HepG2 (cell line): ENCODE results near the gene OPRL1. TPM values are rescaled to one million over a fixed set of nuclear protein-coding genes. Genes with fewer than 3 reads are reported as not detected.

ENCODE experiments used
- ATAC-seq: fragments of 200-7000 bp; cut with Tn5 transposase; 3 replicates; pipeline ENCODE4 v1.9.1; 2020; ENCODE audit warnings: mild to moderate bottlenecking, moderate library complexity
- BruUV-seq: library from RNA; stranded (reverse); fragments of 400-500 nt; replicated peaks from 2 replicates; lab custom pipeline; 2021; lab: Mats Ljungman, UMichigan
- CTCF ChIA-PET: fragments of 300-600 bp; formaldehyde crosslinking; extraction: SDS; loops from one replicate; lab custom pipeline; 2021; ENCODE audit warnings: low total read pairs, inconsistent platforms, low intra/inter-chr PET ratio; lab: Yijun Ruan, JAX
- POLR2A ChIA-PET: fragments of 350-600 bp; sonication (Branson Sonifier 250); formaldehyde crosslinking; loops from one replicate; lab custom pipeline; 2020; ENCODE audit warnings: antibody characterized with exemption, inconsistent platforms; lab: Yijun Ruan, JAX
- DNase-seq: peaks from one replicate; pipeline ENCODE4 v3.0.0-alpha.2; 2015; ENCODE audit warnings: low spot score
- FAIRE-seq: peaks from 3 replicates; lab custom pipeline; 2011; peaks lifted over from hg19 to GRCh38; lab: Jason Lieb, UNC
- H2AFZ ChIP-seq: one replicate; pipeline ENCODE4 v1.6.1; 2011; ENCODE audit warnings: low read length, inconsistent platforms
- H3K27ac ChIP-seq: fragments of 300-600 bp; 3 replicates; pipeline ENCODE4 v1.8.0; 2011; ENCODE audit warnings: mixed run types, mild to moderate bottlenecking, mixed read lengths, low read length, inconsistent platforms; ENCODE audit not compliant: insufficient read depth; ENCODE audit errors: extremely low read length
- H3K27me3 ChIP-seq, 2 experiments: fragments of 200-600 bp in 1 of 2; 2 replicates in 1 of 2; 3 replicates in 1 of 2; pipeline versions ENCODE4 v1.6.0 to v1.8.0; 2011; ENCODE audit warnings: low read length in 2 of 2, mild to moderate bottlenecking in 2 of 2, moderate library complexity in 2 of 2, inconsistent platforms in 1 of 2; ENCODE audit not compliant: insufficient read depth in 2 of 2, control insufficient read depth in 1 of 2
- H3K36me3 ChIP-seq, 2 experiments: fragments of 200-600 bp in 1 of 2; replicated peaks in 1 of 2; 2 replicates in 1 of 2; 3 replicates in 1 of 2; pipeline versions ENCODE4 v1.5.1 to v1.8.0; 2011; ENCODE audit warnings: low read length in 2 of 2, inconsistent platforms in 1 of 2; ENCODE audit not compliant: insufficient read depth in 2 of 2, control insufficient read depth in 1 of 2
- H3K4me1 ChIP-seq: 2 replicates; pipeline ENCODE4 v1.5.1; 2012; ENCODE audit warnings: low read length, inconsistent platforms; ENCODE audit not compliant: insufficient read depth
- H3K4me2 ChIP-seq: 2 replicates; pipeline ENCODE4 v1.6.0; 2011; ENCODE audit warnings: low read depth, low read length, inconsistent platforms
- H3K4me3 ChIP-seq, 3 experiments: fragments of 200-600 bp in 1 of 3; sonication (generic), shearing (Covaris generic) in 1 of 3; replicated peaks in 1 of 3; 2 replicates each; pipeline ENCODE4 v1.5.1; 2011 to 2016; ENCODE audit warnings: low read length in 3 of 3, inconsistent platforms in 2 of 3, low read depth in 2 of 3, mild to moderate bottlenecking in 2 of 3, control low read depth in 1 of 3, mixed read lengths in 1 of 3; ENCODE audit not compliant: insufficient read depth in 1 of 3
- H3K79me2 ChIP-seq: one replicate; pipeline ENCODE4 v1.6.1; 2011; ENCODE audit warnings: low read length, inconsistent platforms; ENCODE audit not compliant: insufficient read depth
- H3K9ac ChIP-seq: 2 replicates; pipeline ENCODE4 v1.6.0; 2011; ENCODE audit warnings: mild to moderate bottlenecking, low read depth, low read length, inconsistent platforms; ENCODE audit not compliant: insufficient read depth
- H3K9me3 ChIP-seq: 2 replicates; pipeline ENCODE4 v1.5.1; 2012; ENCODE audit warnings: mild to moderate bottlenecking, low read length
- H4K20me1 ChIP-seq: 2 replicates; pipeline ENCODE4 v1.6.0; 2011; ENCODE audit warnings: inconsistent platforms, mild to moderate bottlenecking, low read length, moderate library complexity; ENCODE audit not compliant: insufficient read depth
- ZNF160 ChIP-seq: sonication (generic); formaldehyde crosslinking; IDR thresholded peaks from 2 replicates; pipeline ENCODE4 v1.8.0; 2022; ENCODE audit warnings: mild to moderate bottlenecking, inconsistent platforms, missing genetic modification reagents
- ZNF563 ChIP-seq: sonication (generic); formaldehyde crosslinking; IDR thresholded peaks from 2 replicates; pipeline ENCODE4 v1.8.0; 2022; ENCODE audit warnings: mild to moderate bottlenecking, moderate library complexity, missing genetic modification reagents
- ZNF687 ChIP-seq: sonication (generic); formaldehyde crosslinking; IDR thresholded peaks from 2 replicates; pipeline ENCODE4 v1.5.1; 2020; ENCODE audit warnings: mild to moderate bottlenecking, missing genetic modification reagents, moderate library complexity
- WGBS: methylation state at CpG from one replicate; pipeline ENCODE4 v1.1.6; 2017; ENCODE audit warnings: low lambda C conversion rate; 5-methylcytosine and 5-hydroxymethylcytosine counted together
- in situ Hi-C: cut with HindIII; loops from 2 replicates; pipeline ENCODE4 v1.10.0; 2017; ENCODE audit warnings: low pct_unique_long_range_greater_than_20kb; ENCODE audit not compliant: extremely low pct_ligation_motif_present
- intact Hi-C: fragments of 100-400 bp; cut with micrococcal nuclease; formaldehyde crosslinking; loops from one replicate; pipeline ENCODE4 v1.10.0; 2022; ENCODE audit not compliant: unreplicated experiment
- polyA plus RNA-seq, 8 experiments: library from polyadenylated mRNA; depleted of rRNA in 3 of 8; stranded (reverse) in 7 of 8; unstranded in 1 of 8; fragments of >200 nt; fragmentation: Illumina TruSeq in 4 of 8; extraction: Trizol in 4 of 8; gene quantifications; 2 replicates each; pipeline versions ENCODE4 v1.2.1 to v1.2.3, GENCODE V29; 2011 to 2016; ENCODE audit warnings: low read depth in 4 of 8, missing spikeins in 1 of 8, mixed read lengths in 1 of 8; ENCODE audit not compliant: insufficient read depth in 1 of 8
- total RNA-seq, 5 experiments: library from RNA; depleted of rRNA; stranded (reverse); fragments of >200 nt; fragmentation: Illumina TruSeq; extraction: Trizol; gene quantifications; 2 replicates each; pipeline ENCODE4 v1.2.3, GENCODE V29; 2016; ENCODE audit warnings: low read depth in 1 of 5
- TF ChIP-seq, protein P1 (sequence below): IDR thresholded peaks from 2 replicates; pipeline ENCODE4 v1.6.1; 2016; ENCODE audit warnings: missing compliant biosample characterization, missing genetic modification reagents, borderline replicate concordance
- TF ChIP-seq, protein P2 (sequence below), 2 experiments: sonication (generic) in 1 of 2; formaldehyde crosslinking in 1 of 2; IDR thresholded peaks; 2 replicates each; pipeline versions ENCODE4 v1.6.1 to v1.9.0; 2014 to 2022; ENCODE audit warnings: antibody characterized with exemption in 1 of 2, borderline replicate concordance in 1 of 2, inconsistent platforms in 1 of 2, low read depth in 1 of 2, missing genetic modification reagents in 1 of 2

OPRL1 gene
- total and polyA plus RNA-seq, 2 of the 13 experiments (the other 11 are each of a cell fraction or from before 2014, with no cell fraction given): 0.35 to 0.71 TPM

DNA sequence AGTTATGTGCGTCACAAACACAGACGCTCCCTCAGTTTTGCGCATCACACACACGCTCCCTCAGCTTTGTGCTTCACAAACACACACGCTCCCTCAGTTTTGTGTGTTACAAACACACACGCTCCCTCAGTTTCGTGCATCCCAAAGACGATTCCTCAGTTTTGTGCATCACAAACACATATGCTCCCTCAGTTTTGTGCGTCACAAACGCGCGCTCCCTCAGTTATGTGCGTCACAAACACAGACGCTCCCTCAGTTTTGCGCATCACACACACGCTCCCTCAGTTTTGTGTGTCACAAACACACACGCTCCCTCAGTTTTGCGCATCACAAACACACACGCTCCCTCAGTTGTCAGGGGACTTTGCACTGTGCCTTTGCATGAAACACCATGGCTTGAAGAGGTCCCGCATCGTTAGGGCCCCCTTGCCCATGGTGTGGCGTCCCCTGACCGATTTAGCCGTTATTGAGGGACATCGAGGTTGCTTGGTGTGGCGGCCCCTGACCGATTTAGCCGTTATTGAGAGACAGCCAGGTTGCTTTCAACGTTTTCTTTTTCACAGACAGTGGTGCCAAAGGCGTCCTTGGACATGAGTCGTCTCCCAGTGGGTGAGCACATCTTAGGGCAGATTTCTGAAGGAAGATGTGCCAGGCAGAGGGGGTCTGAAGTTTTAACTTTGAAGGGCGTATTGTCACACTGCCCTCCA, 56.3 kb downstream of the OPRL1 start (continued):
- TF ChIP-seq, protein P1, sequence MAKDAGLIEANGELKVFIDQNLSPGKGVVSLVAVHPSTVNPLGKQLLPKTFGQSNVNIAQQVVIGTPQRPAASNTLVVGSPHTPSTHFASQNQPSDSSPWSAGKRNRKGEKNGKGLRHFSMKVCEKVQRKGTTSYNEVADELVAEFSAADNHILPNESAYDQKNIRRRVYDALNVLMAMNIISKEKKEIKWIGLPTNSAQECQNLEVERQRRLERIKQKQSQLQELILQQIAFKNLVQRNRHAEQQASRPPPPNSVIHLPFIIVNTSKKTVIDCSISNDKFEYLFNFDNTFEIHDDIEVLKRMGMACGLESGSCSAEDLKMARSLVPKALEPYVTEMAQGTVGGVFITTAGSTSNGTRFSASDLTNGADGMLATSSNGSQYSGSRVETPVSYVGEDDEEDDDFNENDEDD (CRISPR knock-in tag): no peak
- TF ChIP-seq, protein P2, sequence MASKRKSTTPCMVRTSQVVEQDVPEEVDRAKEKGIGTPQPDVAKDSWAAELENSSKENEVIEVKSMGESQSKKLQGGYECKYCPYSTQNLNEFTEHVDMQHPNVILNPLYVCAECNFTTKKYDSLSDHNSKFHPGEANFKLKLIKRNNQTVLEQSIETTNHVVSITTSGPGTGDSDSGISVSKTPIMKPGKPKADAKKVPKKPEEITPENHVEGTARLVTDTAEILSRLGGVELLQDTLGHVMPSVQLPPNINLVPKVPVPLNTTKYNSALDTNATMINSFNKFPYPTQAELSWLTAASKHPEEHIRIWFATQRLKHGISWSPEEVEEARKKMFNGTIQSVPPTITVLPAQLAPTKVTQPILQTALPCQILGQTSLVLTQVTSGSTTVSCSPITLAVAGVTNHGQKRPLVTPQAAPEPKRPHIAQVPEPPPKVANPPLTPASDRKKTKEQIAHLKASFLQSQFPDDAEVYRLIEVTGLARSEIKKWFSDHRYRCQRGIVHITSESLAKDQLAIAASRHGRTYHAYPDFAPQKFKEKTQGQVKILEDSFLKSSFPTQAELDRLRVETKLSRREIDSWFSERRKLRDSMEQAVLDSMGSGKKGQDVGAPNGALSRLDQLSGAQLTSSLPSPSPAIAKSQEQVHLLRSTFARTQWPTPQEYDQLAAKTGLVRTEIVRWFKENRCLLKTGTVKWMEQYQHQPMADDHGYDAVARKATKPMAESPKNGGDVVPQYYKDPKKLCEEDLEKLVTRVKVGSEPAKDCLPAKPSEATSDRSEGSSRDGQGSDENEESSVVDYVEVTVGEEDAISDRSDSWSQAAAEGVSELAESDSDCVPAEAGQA (IDR thresholded peaks at IDR 0.05; ENCODE audit: low read depth): no peak
- TF ChIP-seq, protein P2 (CRISPR knock-in tag; IDR thresholded peaks at IDR 0.05; ENCODE audit: borderline replicate concordance): no peak
- no peak for TF ChIP-seq ZNF160 (CRISPR knock-in tag)

DNA sequence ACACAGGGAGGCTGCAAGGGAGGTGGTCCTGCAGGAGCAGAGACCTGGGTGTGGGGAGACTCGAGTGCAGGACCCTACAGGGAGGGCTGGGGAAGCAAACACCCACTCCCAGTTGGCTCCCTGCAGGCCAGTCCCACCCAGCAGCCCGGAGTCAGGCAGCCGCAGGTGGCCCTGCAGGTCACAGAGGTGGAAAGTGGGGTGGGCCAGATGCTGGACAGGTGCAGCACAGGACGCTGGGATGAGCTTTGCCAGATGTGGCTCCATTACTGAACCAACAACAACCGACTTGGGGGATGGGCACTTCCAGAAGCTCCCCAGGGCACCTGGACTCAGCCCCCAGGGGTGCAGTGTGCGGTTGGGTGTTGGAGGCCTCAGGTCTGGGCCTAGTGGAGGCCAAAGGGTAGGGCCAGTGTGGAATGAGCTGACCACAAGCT, 57.7 kb downstream of the OPRL1 start:
- TF ChIP-seq ZNF563 (CRISPR knock-in tag): no peak
- TF ChIP-seq ZNF687 (CRISPR knock-in tag): 0 out of 2 replicates have a peak, but pooled peaks have one; percentile 17
- Histone ChIP-seq H3K4me1 (no peaks in the 10 kb centered on the region), H2AFZ (no peak overlapping the region), H3K4me3 (no peak overlapping the region), H3K27ac (no peak overlapping the region), H3K4me2 (no peak overlapping the region), H3K79me2 (no peaks in the 10 kb centered on the region), H4K20me1 (no peaks in the 10 kb centered on the region), H3K36me3 (no peaks in the 10 kb centered on the region), H3K9me3 (no peaks in the 10 kb centered on the region), H3K9ac (no peak overlapping the region), H3K27me3 (peaks cover 15 to 44% of the 10 kb centered on the region in 2 experiments; a peak in 4 of 5 replicates)
- intact Hi-C loops (no loop called here), in situ Hi-C loops (no loop called here)
- BruUV-seq: no TSS peak
- 7% methylated on average over 6 of the region's 6 CpGs for WGBS
- POLR2A ChIA-PET: no interaction called here
- CTCF ChIA-PET: no interaction called here
- no peak for DNase-seq
- no peak for FAIRE-seq
- peak; percentile 36 for ATAC-seq
